MM.1S (cell line): ENCODE measurements around the gene NLRP1.

Experiments used
- DNase-seq: peaks from one replicate; pipeline ENCODE4 v3.0.0-alpha.2; 2015
- H2AFZ ChIP-seq: fragments of 300-600 bp; sonication (generic); 2 replicates; pipeline ENCODE4 v1.6.0; 2016; ENCODE audit warnings: antibody characterized with exemption, low read length
- H3F3A ChIP-seq: fragments of 300-600 bp; sonication (generic); 2 replicates; pipeline ENCODE4 v1.6.1; 2016; ENCODE audit warnings: mild to moderate bottlenecking, antibody characterized with exemption, low read length, moderate library complexity, mixed read lengths; ENCODE audit not compliant: insufficient read depth
- H3K27ac ChIP-seq: fragments of 300-600 bp; sonication (generic); 2 replicates; pipeline ENCODE4 v1.5.1; 2016; ENCODE audit warnings: mild to moderate bottlenecking, low read length
- H3K27me3 ChIP-seq: fragments of 300-600 bp; sonication (generic); replicated peaks from 2 replicates; pipeline ENCODE4 v1.6.0; 2016; ENCODE audit warnings: low read length; ENCODE audit not compliant: insufficient read depth
- H3K36me3 ChIP-seq: fragments of 300-600 bp; sonication (generic); replicated peaks from 2 replicates; pipeline ENCODE4 v1.6.1; 2016; ENCODE audit warnings: mild to moderate bottlenecking, low read length, mixed read lengths; ENCODE audit not compliant: insufficient read depth
- H3K4me1 ChIP-seq: fragments of 300-600 bp; sonication (generic); 2 replicates; pipeline ENCODE4 v1.6.1; 2016; ENCODE audit warnings: low read length, mixed read lengths
- H3K4me2 ChIP-seq: fragments of 300-600 bp; sonication (generic); 2 replicates; pipeline ENCODE4 v1.6.0; 2016; ENCODE audit warnings: low read depth, low read length
- H3K4me3 ChIP-seq: fragments of 300-600 bp; sonication (generic); 2 replicates; pipeline ENCODE4 v1.5.1; 2016; ENCODE audit warnings: low read length, mixed read lengths
- H3K79me2 ChIP-seq: fragments of 300-600 bp; sonication (generic); 2 replicates; pipeline ENCODE4 v1.6.1; 2016; ENCODE audit warnings: mixed run types, low read length, mixed read lengths
- H3K9ac ChIP-seq: fragments of 300-600 bp; sonication (generic); 2 replicates; pipeline ENCODE4 v1.6.1; 2016; ENCODE audit warnings: low read length, mixed read lengths
- H3K9me2 ChIP-seq: fragments of 300-600 bp; sonication (generic); replicated peaks from 2 replicates; pipeline ENCODE4 v1.6.1; 2016; ENCODE audit warnings: mild to moderate bottlenecking, low read length, mixed read lengths; ENCODE audit not compliant: insufficient read depth
- H3K9me3 ChIP-seq: fragments of 300-600 bp; sonication (generic); replicated peaks from 2 replicates; pipeline ENCODE4 v1.6.1; 2016; ENCODE audit warnings: mild to moderate bottlenecking, low read length, mixed read lengths; ENCODE audit not compliant: insufficient read depth
- H4K20me1 ChIP-seq: fragments of 300-600 bp; sonication (generic); 2 replicates; pipeline ENCODE4 v1.6.1; 2016; ENCODE audit warnings: mild to moderate bottlenecking, low read length, moderate library complexity, mixed read lengths; ENCODE audit not compliant: insufficient read depth
- EZH2 ChIP-seq: fragments of 300-600 bp; sonication (generic); optimal IDR thresholded peaks from 2 replicates; pipeline ENCODE3; 2017; ENCODE audit warnings: low read depth, mild to moderate bottlenecking, antibody characterized with exemption, low read length, mixed read lengths
- EZH2phosphoT487 ChIP-seq: fragments of 300-600 bp; sonication (generic); IDR thresholded peaks from 2 replicates; pipeline ENCODE4 v1.6.1; 2018; ENCODE audit warnings: antibody characterized with exemption, low read length
- TF ChIP-seq, protein P1 (sequence below): fragments of 300-600 bp; sonication (generic); IDR thresholded peaks from 2 replicates; pipeline ENCODE4 v1.5.1; 2016; ENCODE audit warnings: antibody characterized with exemption, low read length, mixed read lengths

The NLRP1 gene

DNA sequence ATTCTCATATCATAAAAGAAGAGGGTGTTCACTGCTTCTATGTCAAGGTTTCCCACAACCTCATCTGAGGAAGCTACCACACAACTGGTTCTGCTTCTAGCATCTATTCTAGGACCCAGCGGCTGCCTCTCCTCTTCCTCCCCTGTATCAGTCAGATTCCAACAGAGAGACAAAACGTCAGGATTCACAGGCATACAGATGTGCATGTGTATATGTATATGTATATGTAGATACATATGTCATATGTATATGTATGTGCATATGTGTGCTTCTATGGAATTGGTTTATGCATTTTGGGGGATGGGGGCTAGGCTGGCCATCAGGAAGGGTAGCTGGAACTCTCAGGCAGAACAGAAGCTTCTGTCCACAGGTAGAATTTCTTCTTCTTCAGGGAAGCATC, 37.4 kb upstream of the NLRP1 start:
- H3K27ac ChIP-seq, result no peak overlapping the region
- no peak overlapping the region for H3K4me2 ChIP-seq
- H3K4me1 ChIP-seq, result no peaks in the 10 kb centered on the region
- no peak for DNase-seq
- no peak overlapping the region for H2AFZ ChIP-seq
- H3K27me3 ChIP-seq, result no peaks in the 10 kb centered on the region
- H4K20me1 ChIP-seq, result no peaks in the 10 kb centered on the region
- no peaks in the 10 kb centered on the region for H3F3A ChIP-seq
- no peaks in the 10 kb centered on the region for H3K36me3 ChIP-seq
- H3K9me2 ChIP-seq, result no peaks in the 10 kb centered on the region
- H3K79me2 ChIP-seq, result no peaks in the 10 kb centered on the region
- TF ChIP-seq, protein P1, sequence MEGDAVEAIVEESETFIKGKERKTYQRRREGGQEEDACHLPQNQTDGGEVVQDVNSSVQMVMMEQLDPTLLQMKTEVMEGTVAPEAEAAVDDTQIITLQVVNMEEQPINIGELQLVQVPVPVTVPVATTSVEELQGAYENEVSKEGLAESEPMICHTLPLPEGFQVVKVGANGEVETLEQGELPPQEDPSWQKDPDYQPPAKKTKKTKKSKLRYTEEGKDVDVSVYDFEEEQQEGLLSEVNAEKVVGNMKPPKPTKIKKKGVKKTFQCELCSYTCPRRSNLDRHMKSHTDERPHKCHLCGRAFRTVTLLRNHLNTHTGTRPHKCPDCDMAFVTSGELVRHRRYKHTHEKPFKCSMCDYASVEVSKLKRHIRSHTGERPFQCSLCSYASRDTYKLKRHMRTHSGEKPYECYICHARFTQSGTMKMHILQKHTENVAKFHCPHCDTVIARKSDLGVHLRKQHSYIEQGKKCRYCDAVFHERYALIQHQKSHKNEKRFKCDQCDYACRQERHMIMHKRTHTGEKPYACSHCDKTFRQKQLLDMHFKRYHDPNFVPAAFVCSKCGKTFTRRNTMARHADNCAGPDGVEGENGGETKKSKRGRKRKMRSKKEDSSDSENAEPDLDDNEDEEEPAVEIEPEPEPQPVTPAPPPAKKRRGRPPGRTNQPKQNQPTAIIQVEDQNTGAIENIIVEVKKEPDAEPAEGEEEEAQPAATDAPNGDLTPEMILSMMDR, result no peak
- TF ChIP-seq EZH2, result no peak
- no peak for TF ChIP-seq EZH2phosphoT487
- no peaks in the 10 kb centered on the region for H3K9me3 ChIP-seq
- no peak overlapping the region for H3K4me3 ChIP-seq
- no peak overlapping the region for H3K9ac ChIP-seq

DNA sequence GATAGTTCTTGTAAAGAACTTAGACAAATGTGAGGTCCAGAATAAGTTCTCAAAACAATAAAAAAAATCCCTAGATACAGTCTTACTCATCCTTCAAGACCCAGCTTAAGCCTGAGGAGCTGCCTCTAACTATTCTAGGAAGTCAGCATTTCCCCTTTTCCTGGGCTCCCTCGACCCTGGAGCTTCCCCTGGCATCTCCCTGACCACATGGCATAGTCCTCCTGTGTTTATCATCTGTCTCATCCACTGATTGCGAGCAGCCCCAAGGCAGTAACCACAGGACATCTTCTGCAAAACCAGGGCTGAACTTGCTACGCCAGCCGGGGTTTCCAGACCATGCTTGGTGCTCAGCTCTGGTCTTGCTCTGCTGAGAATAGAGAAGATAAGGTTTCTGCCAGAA, 36.7 kb upstream of the NLRP1 start:
- Histone ChIP-seq H3K27me3 (no peaks in the 10 kb centered on the region), H3K27ac (no peak overlapping the region), H3K4me2 (no peak overlapping the region), H3K9me2 (no peaks in the 10 kb centered on the region), H3K9me3 (no peaks in the 10 kb centered on the region), H2AFZ (no peak overlapping the region), H3K4me1 (no peaks in the 10 kb centered on the region), H3K9ac (no peak overlapping the region), H4K20me1 (no peaks in the 10 kb centered on the region), H3K36me3 (no peaks in the 10 kb centered on the region), H3K79me2 (no peaks in the 10 kb centered on the region), H3K4me3 (no peak overlapping the region), H3F3A (no peaks in the 10 kb centered on the region)
- TF ChIP-seq, protein P1, result no peak
- TF ChIP-seq EZH2 (no peak), EZH2phosphoT487 (no peak)
- DNase-seq, result no peak

DNA sequence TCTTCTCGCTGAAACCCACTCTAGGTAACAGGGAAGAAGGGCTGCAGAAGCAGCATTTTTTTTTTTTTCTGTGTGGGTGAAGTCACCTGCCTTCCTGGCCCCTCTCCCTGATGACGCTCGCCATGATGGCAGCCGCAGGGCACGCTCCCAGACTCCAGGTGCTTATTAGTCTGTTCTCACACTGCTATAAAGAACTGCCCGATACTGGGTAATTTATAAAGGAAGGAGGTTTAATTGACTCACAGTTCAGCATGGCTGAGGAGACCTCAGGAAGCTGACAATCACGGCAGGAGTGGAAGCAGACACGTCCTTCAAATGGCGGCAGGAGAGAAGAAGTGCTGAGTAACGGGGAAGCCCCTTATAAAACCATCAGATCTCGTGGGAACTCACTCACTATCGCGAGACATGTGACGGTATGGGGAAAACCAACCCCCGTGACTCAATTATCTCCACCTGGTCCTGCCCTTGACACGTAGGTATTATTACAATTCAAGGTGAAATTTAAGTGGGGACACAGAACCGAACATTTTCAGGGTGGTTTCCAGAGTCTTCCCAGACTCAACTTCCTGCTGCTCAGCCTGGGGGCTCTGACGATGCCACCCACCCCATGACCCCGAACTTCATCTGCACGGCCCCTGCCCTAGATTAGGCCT, 34.9 kb upstream of the NLRP1 start:
- H3K79me2 ChIP-seq, result no peaks in the 10 kb centered on the region

More for the DNA sequence above, 34.9 kb upstream of the NLRP1 start:
- no peaks in the 10 kb centered on the region for H3K9me2 ChIP-seq
- no peaks in the 10 kb centered on the region for H3F3A ChIP-seq
- no peaks in the 10 kb centered on the region for H3K27me3 ChIP-seq
- DNase-seq, result no peak
- no peak overlapping the region for H3K4me2 ChIP-seq
- H3K4me3 ChIP-seq, result no peak overlapping the region
- H4K20me1 ChIP-seq, result no peaks in the 10 kb centered on the region
- TF ChIP-seq EZH2phosphoT487, result no peak
- TF ChIP-seq EZH2, result no peak
- TF ChIP-seq, protein P1, result no peak
- no peaks in the 10 kb centered on the region for H3K36me3 ChIP-seq
- H3K9ac ChIP-seq, result no peak overlapping the region
- H2AFZ ChIP-seq, result no peak overlapping the region
- no peaks in the 10 kb centered on the region for H3K4me1 ChIP-seq
- no peak overlapping the region for H3K27ac ChIP-seq
- no peaks in the 10 kb centered on the region for H3K9me3 ChIP-seq
